ENCODE results near the gene CDK5RAP2.
A peak's percentile ranks its signal among the peaks of the same experiment; 100 is the strongest.
"Not testable (repeated sequence)": the region's sequence is repeated elsewhere in the genome, so short reads cannot be mapped to it uniquely, and the experiment has no call there.

Gene CDK5RAP2

GRCh38 chr9:120587328-120587727 is 7.4 kb upstream of the CDK5RAP2 start:
- no peak for DNase-seq

- peak; percentile 11 for DNase-seq
Measured at GRCh38 chr9:120583958-120584369, 4.0 kb upstream of the CDK5RAP2 start.

GRCh38 chr9:120579139-120580050 is 572 bp downstream of the CDK5RAP2 start:
- DNase-seq: peak; percentile 49

- DNase-seq: no peak
Measured at GRCh38 chr9:120574473-120574872, 5.5 kb downstream of the CDK5RAP2 start.

GRCh38 chr9:120572472-120572871 is 7.5 kb downstream of the CDK5RAP2 start:
- no peak for DNase-seq

- no peak for DNase-seq
Measured at GRCh38 chr9:120571443-120572257, 8.3 kb downstream of the CDK5RAP2 start.

GRCh38 chr9:120570296-120570695 is 9.7 kb downstream of the CDK5RAP2 start:
- DNase-seq: no peak

- DNase-seq: no peak
Measured at GRCh38 chr9:120569556-120569955, 10.4 kb downstream of the CDK5RAP2 start.

- DNase-seq: no peak
Measured at GRCh38 chr9:120568816-120569215, 11.2 kb downstream of the CDK5RAP2 start.

GRCh38 chr9:120567874-120568273 is 12.1 kb downstream of the CDK5RAP2 start:
- no peak for DNase-seq

- no peak for DNase-seq
Measured at GRCh38 chr9:120567081-120567480, 12.9 kb downstream of the CDK5RAP2 start.

GRCh38 chr9:120564589-120564988 is 15.4 kb downstream of the CDK5RAP2 start:
- DNase-seq: no peak

- no peak for DNase-seq
Measured at GRCh38 chr9:120562861-120563443, 17.0 kb downstream of the CDK5RAP2 start.

GRCh38 chr9:120561709-120562108 is 18.3 kb downstream of the CDK5RAP2 start:
- DNase-seq: no peak

- no peak for DNase-seq
Measured at GRCh38 chr9:120559546-120559945, 20.4 kb downstream of the CDK5RAP2 start.

GRCh38 chr9:120558454-120558853 is 21.5 kb downstream of the CDK5RAP2 start:
- no peak for DNase-seq

GRCh38 chr9:120557205-120557604 is 22.8 kb downstream of the CDK5RAP2 start:
- DNase-seq: no peak

GRCh38 chr9:120556775-120557174 is 23.2 kb downstream of the CDK5RAP2 start:
- no peak for DNase-seq

GRCh38 chr9:120555839-120556238 is 24.1 kb downstream of the CDK5RAP2 start:
- DNase-seq: no peak

GRCh38 chr9:120552210-120552704 is 27.7 kb downstream of the CDK5RAP2 start:
- DNase-seq: not testable (repeated sequence)

- DNase-seq: no peak
Measured at GRCh38 chr9:120545701-120546550, 34.0 kb downstream of the CDK5RAP2 start.

GRCh38 chr9:120544441-120544840 is 35.5 kb downstream of the CDK5RAP2 start:
- DNase-seq: no peak

Data from DMS79 (cell line).